AG04450 (cell line): ENCODE measurements around the gene PTMA. TPM values are rescaled to one million over a fixed set of nuclear protein-coding genes. Genes with fewer than 3 reads are reported as not detected.

Source experiments
- CTCF ChIA-PET: fragments of 300-600, 350-600 bp; formaldehyde crosslinking; extraction: SDS; loops from one replicate; lab custom pipeline; 2022; ENCODE audit warnings: antibody characterized with exemption, inconsistent platforms; lab: Charles Lee
- POLR2A ChIA-PET: fragments of 350-600 bp; formaldehyde crosslinking; extraction: SDS; loops from one replicate; lab custom pipeline; 2021; ENCODE audit warnings: antibody characterized with exemption, inconsistent platforms; lab: Yijun Ruan, JAX
- DNase-seq: peaks from one replicate; pipeline ENCODE4 v3.0.0-alpha.2; 2011; ENCODE audit warnings: low read depth, low spot score
- H3K27ac ChIP-seq: one replicate; pipeline ENCODE4 v1.5.1; 2012; ENCODE audit warnings: low read depth, low read length, control low read depth
- H3K27me3 ChIP-seq: one replicate; pipeline ENCODE4 v1.6.0; 2012; ENCODE audit warnings: low read length; ENCODE audit not compliant: control insufficient read depth, insufficient read depth
- H3K4me3 ChIP-seq: 2 replicates; pipeline ENCODE4 v1.5.1; 2011; ENCODE audit warnings: mild to moderate bottlenecking, low read depth, low read length, control low read depth
- H3K9me3 ChIP-seq: 2 replicates; pipeline ENCODE4 v1.5.1; 2012; ENCODE audit warnings: low read length; ENCODE audit not compliant: control insufficient read depth, insufficient read depth
- CTCF ChIP-seq: IDR thresholded peaks from 2 replicates; pipeline ENCODE4 v1.5.1; 2011; ENCODE audit warnings: low read depth, low read length, control low read depth, inconsistent platforms
- polyA plus RNA-seq: library from polyadenylated mRNA; depleted of rRNA; stranded (reverse); fragments of >200 nt; gene quantifications from 2 replicates; pipeline ENCODE4 v1.2.3, GENCODE V29; 2011

The PTMA gene
- polyA plus RNA-seq, 1 experiment: 681 TPM

DNA sequence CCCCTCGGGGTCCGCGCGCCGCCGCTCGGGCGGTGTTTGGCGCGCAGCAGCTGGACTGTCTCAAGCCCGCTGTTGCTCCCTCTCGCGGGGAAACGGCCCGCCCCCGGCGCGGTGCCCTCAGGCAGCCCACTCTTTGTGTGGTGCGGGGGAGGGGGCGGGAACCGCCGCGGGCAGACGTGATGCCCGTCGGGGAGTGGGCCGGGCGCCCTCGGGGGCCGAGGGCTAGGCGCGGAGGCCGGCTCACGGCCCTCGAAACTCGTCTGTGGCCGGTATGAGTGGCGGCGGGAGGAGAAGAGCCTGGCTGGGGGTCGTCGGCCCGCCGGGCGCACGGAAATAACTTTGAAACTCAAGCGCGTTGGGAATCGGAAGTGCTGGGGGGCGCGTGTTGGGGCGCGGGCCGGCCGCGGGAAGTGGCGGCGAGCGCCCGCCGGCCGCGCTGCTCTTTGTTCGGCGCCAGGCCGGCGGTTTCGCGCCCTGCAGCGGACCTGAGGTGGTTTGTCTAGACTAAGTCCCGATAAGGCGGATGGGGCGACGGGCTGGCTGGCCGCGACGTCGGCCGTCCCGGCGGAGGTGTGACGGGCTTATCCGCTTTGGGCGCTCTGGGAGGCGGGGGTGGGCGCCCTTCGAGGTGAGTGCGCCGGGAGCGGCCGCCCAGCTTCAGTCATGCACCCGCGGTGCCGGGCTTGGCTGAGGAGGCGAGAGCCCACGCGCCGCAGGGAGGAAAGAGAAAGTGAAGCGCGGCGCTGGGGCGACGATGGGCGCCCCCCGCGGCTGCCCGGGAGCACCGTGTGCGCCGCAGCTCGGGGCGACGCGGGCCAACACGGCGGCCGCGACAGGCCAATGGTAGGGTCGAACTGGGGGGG lies 679 bp downstream of the PTMA start:
- POLR2A ChIA-PET: interaction anchor here (0.8 to 3.5 kb wide), 23 partner anchors 8 to 245 kb away, joined by 3 to 51 read pairs (median 6); partner anchors contain the start of genes NCL and PDE6D
- Histone ChIP-seq H3K9me3 (peaks cover 14% of the 10 kb centered on the region), H3K4me3 (peak overlapping the region; percentile 80), H3K27me3 (no peaks in the 10 kb centered on the region), H3K27ac (peak overlapping the region; percentile 47)
- CTCF ChIA-PET: interaction anchor here (0.9 to 1.3 kb wide), 3 partner anchors 9 to 96 kb away, joined by 3 to 4 read pairs (median 3); no protein-coding TSS in a partner anchor
- DNase-seq: no peak
- no peak for TF ChIP-seq CTCF

DNA sequence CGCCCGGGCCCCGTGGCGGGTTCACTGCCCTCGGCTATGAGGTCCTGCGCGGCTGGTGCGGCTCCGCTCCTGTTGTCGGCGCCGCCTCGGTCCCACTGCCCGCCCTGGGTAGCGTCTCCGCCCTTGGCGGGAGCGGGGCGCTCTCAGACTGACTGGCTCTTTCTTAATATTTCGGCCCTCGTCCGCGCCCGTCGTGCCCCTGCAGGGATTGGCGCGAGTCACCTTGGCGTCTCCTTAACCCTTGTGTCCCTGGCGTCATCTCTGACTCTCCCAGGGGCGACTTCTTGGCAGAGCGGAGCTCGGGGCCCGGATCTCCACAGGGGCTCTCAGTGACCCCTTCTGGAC lies 1.3 kb downstream of the PTMA start:
- no peaks in the 10 kb centered on the region for H3K27me3 ChIP-seq
- no peak for DNase-seq
- POLR2A ChIA-PET: interaction anchor here (0.9 to 3.5 kb wide), 3 partner anchors 32 to 97 kb away, joined by 4 to 25 read pairs (median 7); no protein-coding TSS in a partner anchor
- TF ChIP-seq CTCF: no peak
- peaks cover 14% of the 10 kb centered on the region for H3K9me3 ChIP-seq
- H3K4me3 ChIP-seq: peak overlapping the region; percentile 80
- CTCF ChIA-PET: interaction anchor here (0.6 to 1.3 kb wide), 6 partner anchors 10 to 97 kb away, joined by 3 to 7 read pairs (median 4); no protein-coding TSS in a partner anchor
- peak overlapping the region; percentile 68 for H3K27ac ChIP-seq

- CTCF ChIA-PET: interaction anchor here (0.6 to 1.3 kb wide), 6 partner anchors 10 to 98 kb away, joined by 3 to 7 read pairs (median 4); no protein-coding TSS in a partner anchor
Measured at GRCh38 chr2:231709981-231710798, 1.9 kb downstream of the PTMA start.

More at GRCh38 chr2:231709981-231710798, 1.9 kb downstream of the PTMA start:
- Histone ChIP-seq H3K27me3 (no peaks in the 10 kb centered on the region), H3K27ac (peak overlapping the region; percentile 68), H3K4me3 (peak overlapping the region; percentile 80), H3K9me3 (peaks cover 14% of the 10 kb centered on the region)
- POLR2A ChIA-PET: interaction anchor here (0.9 to 3.5 kb wide), 3 partner anchors 32 to 98 kb away, joined by 4 to 25 read pairs (median 7); no protein-coding TSS in a partner anchor
- TF ChIP-seq CTCF: peak; percentile 53
- no peak for DNase-seq
